Activated naive CD4-positive, alpha-beta T cell treated with anti-CD3 and anti-CD28 coated beads, Interleukin-2, amount 50 U/mL, for 16 hours (primary cell): Measurements from ENCODE around the gene TRPT1.

Experiments used
- DNase-seq: peaks from one replicate; pipeline ENCODE4 v3.0.0-alpha.2; 2020

TRPT1 gene

DNA sequence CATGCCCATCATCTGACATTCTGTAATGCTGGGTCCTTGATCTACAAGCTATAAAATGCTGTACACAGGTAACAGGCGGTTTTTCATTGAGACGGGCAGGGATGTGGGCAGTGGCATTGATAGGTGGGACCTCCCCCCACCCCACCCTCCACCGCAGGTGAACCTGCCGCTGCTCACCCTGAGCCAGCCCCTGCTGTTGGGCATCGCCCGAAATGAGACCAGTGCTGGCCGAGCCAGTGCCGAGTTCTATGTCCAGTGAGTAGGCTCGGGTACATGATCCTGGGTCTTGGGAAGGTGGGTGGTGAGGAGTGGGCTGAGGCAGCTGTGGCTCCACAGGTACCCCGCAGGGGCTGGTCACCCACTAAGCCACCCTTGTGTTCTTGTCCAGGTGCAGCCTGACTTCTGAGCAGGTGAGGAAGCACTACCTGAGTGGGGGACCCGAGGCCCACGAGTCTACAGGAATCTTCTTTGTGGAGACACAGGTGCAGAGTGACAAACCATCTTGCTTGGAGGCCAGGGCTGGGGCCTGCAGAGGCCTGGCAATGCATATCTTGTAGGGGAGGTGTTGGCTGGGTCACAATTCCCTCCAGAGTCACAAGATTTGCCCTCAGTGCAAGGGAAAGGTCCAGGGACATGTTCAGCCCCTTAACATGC is 3.2 kb upstream of the TRPT1 start:
- DNase-seq: no peak

DNA sequence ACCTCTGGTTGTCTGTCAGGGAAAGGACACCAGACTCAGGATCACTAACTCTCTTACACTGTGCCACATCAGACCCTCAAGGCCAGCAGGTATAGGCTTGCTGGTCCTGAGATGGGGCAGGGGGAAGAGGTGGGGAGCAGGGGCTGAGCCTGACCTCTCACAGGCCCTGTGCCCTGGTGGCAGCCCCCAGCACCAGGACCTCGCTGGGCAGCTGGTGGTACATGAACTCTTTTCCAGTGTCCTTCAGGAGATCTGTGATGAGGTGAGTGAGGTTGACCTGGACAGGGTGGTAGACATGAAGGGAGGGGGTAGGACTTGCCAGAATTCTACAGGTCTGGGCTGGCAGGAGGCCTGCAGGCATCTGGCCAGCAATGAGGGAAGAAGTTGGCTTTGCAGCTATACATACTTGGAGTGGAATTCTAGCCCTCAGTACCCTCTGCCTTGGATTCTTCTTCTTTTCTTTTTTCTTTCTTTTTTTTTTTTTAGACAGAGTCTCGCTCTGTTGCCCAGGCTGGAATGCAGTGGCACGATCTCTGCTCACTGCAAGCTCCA is 1.5 kb upstream of the TRPT1 start:
- DNase-seq: no peak

DNA sequence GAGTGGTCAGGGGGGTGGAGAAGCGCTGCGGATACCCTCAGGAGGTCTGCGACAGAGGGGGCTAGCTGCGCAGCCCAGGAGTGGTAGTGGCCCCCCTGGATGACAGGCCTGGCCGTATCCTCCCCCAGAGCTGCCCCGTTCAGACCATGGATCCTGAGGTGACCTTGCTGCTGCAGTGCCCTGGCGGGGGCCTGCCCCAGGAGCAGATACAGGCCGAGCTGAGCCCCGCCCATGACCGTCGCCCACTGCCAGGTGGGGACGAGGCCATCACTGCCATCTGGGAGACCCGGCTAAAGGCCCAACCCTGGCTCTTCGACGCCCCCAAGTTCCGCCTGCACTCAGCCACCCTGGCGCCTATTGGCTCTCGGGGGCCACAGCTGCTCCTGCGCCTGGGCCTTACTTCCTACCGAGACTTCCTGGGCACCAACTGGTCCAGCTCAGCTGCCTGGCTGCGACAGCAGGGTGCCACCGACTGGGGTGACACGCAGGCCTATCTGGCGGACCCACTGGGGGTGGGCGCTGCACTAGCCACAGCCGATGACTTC is 593 bp upstream of the TRPT1 start:
- peak; percentile 49 for DNase-seq

GRCh38 chr11:64224891-64225607 is 937 bp downstream of the TRPT1 start:
- DNase-seq: peak; percentile 16

DNA sequence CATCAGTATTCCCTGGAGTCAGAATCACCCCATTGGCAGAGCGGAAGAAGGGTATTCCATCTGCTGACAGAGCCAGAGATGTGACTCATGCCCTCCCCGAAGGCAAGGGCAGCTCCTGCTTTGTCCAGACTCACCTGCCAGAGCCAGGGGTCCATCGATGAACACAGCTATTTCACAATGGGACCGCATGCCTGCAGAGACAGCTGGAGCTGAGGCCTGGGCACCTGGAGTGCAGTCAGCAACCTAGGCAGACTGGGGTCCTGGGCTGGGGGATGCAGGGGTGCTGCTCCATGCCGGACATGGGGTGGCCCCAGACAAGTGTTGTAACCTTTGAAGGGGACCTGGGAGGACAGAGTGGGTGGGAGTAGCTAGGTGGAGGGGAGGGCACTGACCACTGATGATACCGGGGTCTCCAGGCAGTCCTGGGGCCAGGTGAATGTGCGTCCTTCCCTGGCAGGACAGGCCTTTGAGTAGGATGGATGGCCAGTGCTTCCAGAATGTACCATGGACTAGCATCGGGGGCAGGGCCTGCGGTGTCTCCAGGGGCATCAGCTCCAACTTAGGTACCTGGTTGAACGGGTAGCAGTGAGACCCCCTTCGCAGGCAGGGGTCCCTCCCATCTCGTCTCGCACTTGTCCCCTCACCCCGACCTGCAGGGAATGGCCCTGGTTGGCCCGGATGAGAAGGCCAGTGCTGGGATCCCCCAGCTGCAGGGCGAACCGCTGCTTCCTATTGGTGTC is 1.7 kb downstream of the TRPT1 start:
- peak; percentile 15 for DNase-seq

GRCh38 chr11:64223001-64223651 is 2.9 kb downstream of the TRPT1 start:
- DNase-seq: no peak

GRCh38 chr11:64222651-64223000 is 3.4 kb downstream of the TRPT1 start:
- no peak for DNase-seq

DNA sequence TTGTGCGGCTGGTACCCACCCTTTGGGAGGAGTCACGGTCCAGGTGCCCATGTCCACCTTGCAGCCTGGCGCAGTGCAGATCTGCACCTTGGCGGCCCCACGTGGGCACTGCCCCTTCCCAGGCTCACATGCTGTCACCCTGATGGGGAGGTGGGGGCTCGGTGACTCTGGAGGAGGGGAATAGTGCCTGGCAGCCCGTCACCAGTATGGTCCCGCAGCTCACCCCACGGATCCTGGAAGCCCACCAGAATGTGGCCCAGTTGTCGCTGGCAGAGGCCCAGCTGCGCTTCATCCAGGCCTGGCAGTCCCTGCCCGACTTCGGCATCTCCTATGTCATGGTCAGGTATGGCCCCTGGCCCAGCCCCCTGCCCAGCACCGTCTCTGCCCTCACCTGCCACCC is 5.2 kb downstream of the TRPT1 start:
- DNase-seq: no peak

DNA sequence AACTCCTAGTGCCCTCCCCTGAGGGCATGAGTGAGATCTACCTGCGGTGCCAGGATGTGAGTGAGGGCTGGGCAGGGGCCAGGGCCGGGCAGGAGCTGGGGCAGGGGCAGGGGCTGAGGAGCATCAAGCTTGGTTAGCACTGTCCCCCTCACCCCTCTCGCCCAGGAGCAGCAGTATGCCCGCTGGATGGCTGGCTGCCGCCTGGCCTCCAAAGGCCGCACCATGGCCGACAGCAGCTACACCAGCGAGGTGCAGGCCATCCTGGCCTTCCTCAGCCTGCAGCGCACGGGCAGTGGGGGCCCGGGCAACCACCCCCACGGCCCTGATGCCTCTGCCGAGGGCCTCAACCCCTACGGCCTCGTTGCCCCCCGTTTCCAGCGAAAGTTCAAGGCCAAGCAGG is 5.7 kb downstream of the TRPT1 start:
- no peak for DNase-seq

GRCh38 chr11:64219755-64220154 is 6.2 kb downstream of the TRPT1 start:
- no peak for DNase-seq

DNA sequence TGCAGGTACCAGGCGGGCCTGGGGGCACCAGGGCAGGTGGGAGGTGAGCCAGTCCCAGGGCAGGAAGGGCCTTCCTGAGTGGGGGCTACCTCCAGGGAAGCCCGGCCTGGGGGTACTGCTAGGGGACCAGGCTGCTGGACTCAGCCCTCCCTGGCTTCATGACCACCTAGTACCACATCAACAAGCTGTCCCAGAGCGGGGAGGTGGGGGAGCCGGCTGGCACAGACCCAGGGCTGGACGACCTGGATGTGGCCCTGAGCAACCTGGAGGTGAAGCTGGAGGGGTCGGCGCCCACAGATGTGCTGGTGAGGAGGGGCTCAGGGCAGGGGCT is 6.7 kb downstream of the TRPT1 start:
- no peak for DNase-seq

GRCh38 chr11:64218628-64219353 is 7.2 kb downstream of the TRPT1 start:
- DNase-seq: no peak

- DNase-seq: no peak
Observed at GRCh38 chr11:64216879-64217278, 9.1 kb downstream of the TRPT1 start.

DNA sequence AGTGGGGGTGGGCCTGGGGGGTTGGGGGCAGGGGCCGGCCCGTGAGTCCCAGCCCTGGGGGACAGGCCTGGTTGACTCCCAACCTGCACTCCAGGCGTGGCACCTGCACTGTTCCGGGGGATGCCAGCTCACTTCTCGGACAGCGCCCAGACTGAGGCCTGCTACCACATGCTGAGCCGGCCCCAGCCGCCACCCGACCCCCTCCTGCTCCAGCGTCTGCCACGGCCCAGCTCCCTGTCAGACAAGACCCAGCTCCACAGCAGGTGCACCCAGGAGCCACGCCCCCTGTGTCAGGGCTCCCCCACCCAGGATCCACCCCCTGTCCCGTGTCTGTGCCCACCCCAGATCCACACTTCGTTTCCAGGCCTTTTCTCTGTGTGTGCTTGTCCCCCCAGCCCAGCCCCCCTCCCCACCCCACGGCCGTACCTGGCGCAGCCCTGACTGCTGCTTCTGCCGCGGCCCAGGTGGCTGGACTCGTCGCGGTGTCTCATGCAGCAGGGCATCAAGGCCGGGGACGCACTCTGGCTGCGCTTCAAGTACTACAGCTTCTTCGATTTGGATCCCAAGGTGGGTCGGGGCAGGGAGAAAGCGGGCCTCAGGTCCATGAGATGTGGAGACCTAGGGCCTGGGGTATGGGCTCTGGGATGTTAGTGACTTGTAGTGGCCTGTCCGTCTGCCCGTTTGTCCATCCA is 14.7 kb downstream of the TRPT1 start:
- no peak for DNase-seq

GRCh38 chr11:64210301-64211020 is 15.5 kb downstream of the TRPT1 start:
- no peak for DNase-seq

GRCh38 chr11:64209563-64209843 is 16.5 kb downstream of the TRPT1 start:
- DNase-seq: no peak

GRCh38 chr11:64208796-64209562 is 17.0 kb downstream of the TRPT1 start:
- no peak for DNase-seq

DNA sequence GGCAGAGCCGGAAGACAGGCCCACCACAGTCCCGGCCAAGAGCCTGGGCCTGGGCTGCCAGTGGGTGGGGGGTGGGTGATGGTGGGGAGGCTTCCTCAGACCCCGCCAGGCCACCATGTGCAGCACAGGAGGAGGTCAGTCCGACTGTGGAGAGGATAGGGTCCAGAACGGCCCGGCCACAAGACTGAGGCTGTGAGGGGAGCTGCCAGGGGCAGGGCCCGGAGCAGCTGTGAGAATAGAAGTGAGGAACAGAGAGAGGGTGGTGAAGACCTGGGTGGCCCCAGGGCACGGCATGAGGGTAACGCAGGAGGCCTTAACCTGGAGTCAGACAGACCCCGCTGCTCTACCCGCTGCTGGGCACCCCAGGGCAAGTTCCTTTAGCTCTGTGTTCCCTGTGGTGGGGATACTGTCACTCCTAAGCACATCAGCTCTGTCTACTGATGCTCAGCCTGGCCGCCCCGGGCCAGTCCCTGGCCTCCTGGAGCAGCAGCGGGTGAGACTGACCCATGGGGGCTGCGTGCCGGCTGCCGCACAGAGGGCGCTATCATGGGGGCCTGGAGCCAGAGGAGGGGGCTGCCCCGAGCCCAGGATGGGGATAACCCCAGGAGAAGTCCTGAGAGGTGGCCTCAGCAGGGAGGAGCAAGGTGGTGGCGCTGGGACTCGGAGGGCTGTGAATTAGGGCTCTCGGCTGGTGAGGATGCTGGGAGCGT is 17.7 kb downstream of the TRPT1 start:
- no peak for DNase-seq

GRCh38 chr11:64207256-64208085 is 18.5 kb downstream of the TRPT1 start:
- peak; percentile 86 for DNase-seq
